HEK293 (cell line): ENCODE measurements around the gene PDXK.

Experiments
- CTCF ChIA-PET: fragments of 350-600 bp; formaldehyde crosslinking; extraction: SDS; loops from one replicate; lab custom pipeline; 2021; ENCODE audit warnings: antibody characterized with exemption; lab: Yijun Ruan, JAX
- POLR2A ChIA-PET: fragments of 300-600 bp; formaldehyde crosslinking; extraction: SDS; loops from one replicate; lab custom pipeline; 2020; ENCODE audit warnings: antibody characterized with exemption, inconsistent platforms; lab: Yijun Ruan, JAX
- H3K27ac ChIP-seq: fragments of 200-500 bp; sonication (Bioruptor generic); 2 replicates; pipeline ENCODE4 v1.5.1; 2014; ENCODE audit warnings: low read depth, low read length, control low read depth, inconsistent platforms; ENCODE audit errors: extremely low read depth
- H3K36me3 ChIP-seq, 2 experiments: fragments of 200-500 bp in 1 of 2; sonication (Bioruptor generic) in 1 of 2; 1 replicate in 1 of 2; 2 replicates in 1 of 2; pipeline ENCODE4 v1.5.1; 2014 to 2017; ENCODE audit warnings: inconsistent platforms in 2 of 2, low read length in 2 of 2; ENCODE audit not compliant: control insufficient read depth in 2 of 2, insufficient read depth in 1 of 2
- H3K4me1 ChIP-seq: fragments of 200-500 bp; sonication (Bioruptor generic); 2 replicates; pipeline ENCODE4 v1.5.1; 2014; ENCODE audit warnings: mild to moderate bottlenecking, low read length, inconsistent platforms; ENCODE audit not compliant: control insufficient read depth, insufficient read depth
- H3K4me3 ChIP-seq: 2 replicates; pipeline ENCODE4 v1.5.1; 2011; ENCODE audit warnings: low read depth, mild to moderate bottlenecking, control low read depth, low read length, moderate library complexity
- H3K9me3 ChIP-seq: fragments of 200-500 bp; sonication (Bioruptor generic); 2 replicates; pipeline ENCODE4 v1.5.1; 2014; ENCODE audit warnings: low read depth, low read length, inconsistent platforms; ENCODE audit not compliant: control insufficient read depth, insufficient read depth
- BCL11A ChIP-seq: fragments of 450-650 bp; formaldehyde crosslinking; IDR thresholded peaks from 2 replicates; pipeline ENCODE4 v1.5.1; 2016; ENCODE audit warnings: low read depth, missing biosample characterization, missing genetic modification characterization
- GLI4 ChIP-seq: fragments of 450-650 bp; formaldehyde crosslinking; IDR thresholded peaks from 2 replicates; pipeline ENCODE4 v1.5.1; 2016; ENCODE audit warnings: missing biosample characterization, missing genetic modification characterization
- HOXC10 ChIP-seq: sonication (generic); formaldehyde crosslinking; IDR thresholded peaks from 2 replicates; pipeline ENCODE4 v1.8.1; 2023; ENCODE audit warnings: mild to moderate bottlenecking, missing genetic modification reagents
- IKZF3 ChIP-seq: fragments of 450-650 bp; IDR thresholded peaks from 2 replicates; pipeline ENCODE4 v1.5.0; 2018; ENCODE audit warnings: missing biosample characterization, mild to moderate bottlenecking, missing genetic modification characterization, moderate library complexity
- INSM2 ChIP-seq: fragments of 450-650 bp; formaldehyde crosslinking; IDR thresholded peaks from 2 replicates; pipeline ENCODE4 v1.5.1; 2016; ENCODE audit warnings: missing biosample characterization, missing genetic modification characterization
- KLF16 ChIP-seq: fragments of 450-650 bp; formaldehyde crosslinking; IDR thresholded peaks from 2 replicates; pipeline ENCODE4 v1.5.1; 2017; ENCODE audit warnings: missing biosample characterization, missing genetic modification characterization
- RBAK ChIP-seq: fragments of 450-650 bp; formaldehyde crosslinking; IDR thresholded peaks from 2 replicates; pipeline ENCODE4 v1.5.1; 2016; ENCODE audit warnings: missing biosample characterization, missing genetic modification characterization
- REST ChIP-seq: fragments of 450-650 bp; formaldehyde crosslinking; IDR thresholded peaks from 2 replicates; pipeline ENCODE4 v1.5.1; 2016; ENCODE audit warnings: missing biosample characterization, missing genetic modification characterization
- SCRT2 ChIP-seq: fragments of 450-650 bp; formaldehyde crosslinking; IDR thresholded peaks from 2 replicates; pipeline ENCODE4 v1.5.1; 2016; ENCODE audit warnings: missing biosample characterization, missing genetic modification characterization
- ZBTB11 ChIP-seq: fragments of 450-650 bp; formaldehyde crosslinking; conservative IDR thresholded peaks from 2 replicates; pipeline ENCODE4 v1.5.1; 2016; ENCODE audit warnings: low read depth, missing biosample characterization, missing genetic modification characterization
- ZBTB6 ChIP-seq: fragments of 450-650 bp; formaldehyde crosslinking; IDR thresholded peaks from 2 replicates; pipeline ENCODE4 v1.5.1; 2017; ENCODE audit warnings: missing biosample characterization, missing genetic modification characterization
- ZIC2 ChIP-seq: fragments of 450-650 bp; formaldehyde crosslinking; IDR thresholded peaks from 2 replicates; pipeline ENCODE4 v1.5.1; 2016; ENCODE audit warnings: missing biosample characterization, missing genetic modification characterization
- ZNF239 ChIP-seq: fragments of 450-650 bp; formaldehyde crosslinking; IDR thresholded peaks from 2 replicates; pipeline ENCODE4 v1.5.1; 2016; ENCODE audit warnings: missing biosample characterization, missing genetic modification characterization
- ZNF366 ChIP-seq: fragments of 450-650 bp; formaldehyde crosslinking; conservative IDR thresholded peaks from 2 replicates; pipeline ENCODE4 v1.5.1; 2016; ENCODE audit warnings: missing biosample characterization, missing genetic modification characterization
- ZNF48 ChIP-seq: fragments of 450-650 bp; formaldehyde crosslinking; IDR thresholded peaks from 2 replicates; pipeline ENCODE4 v1.5.1; 2016; ENCODE audit warnings: missing biosample characterization, missing genetic modification characterization
- ZNF571 ChIP-seq: fragments of 450-650 bp; formaldehyde crosslinking; IDR thresholded peaks from 2 replicates; pipeline ENCODE4 v1.5.0; 2017; ENCODE audit warnings: missing biosample characterization, missing genetic modification characterization
- ZNF585B ChIP-seq: fragments of 450-650 bp; formaldehyde crosslinking; IDR thresholded peaks from 2 replicates; pipeline ENCODE4 v1.5.1; 2016; ENCODE audit warnings: missing biosample characterization, missing genetic modification characterization
- ZNF629 ChIP-seq: fragments of 450-650 bp; formaldehyde crosslinking; IDR thresholded peaks from 2 replicates; pipeline ENCODE4 v1.5.1; 2017; ENCODE audit warnings: missing biosample characterization, missing genetic modification characterization
- ZNF654 ChIP-seq: fragments of 450-650 bp; formaldehyde crosslinking; IDR thresholded peaks from 2 replicates; pipeline ENCODE4 v1.5.1; 2016; ENCODE audit warnings: low read depth, missing biosample characterization, missing genetic modification characterization
- ZNF704 ChIP-seq: fragments of 450-650 bp; formaldehyde crosslinking; IDR thresholded peaks from 2 replicates; pipeline ENCODE4 v1.5.1; 2016; ENCODE audit warnings: missing biosample characterization, missing genetic modification characterization

The PDXK gene

GRCh38 chr21:43759651-43760050 lies 40.7 kb downstream of the PDXK start (continued):
- TF ChIP-seq ZNF654 (tag by site-specific recombination) (no peak), ZNF366 (no peak), RBAK (no peak), INSM2 (tag by site-specific recombination) (no peak)

GRCh38 chr21:43760391-43760958 lies 41.5 kb downstream of the PDXK start:
- Histone ChIP-seq H3K27ac (no peak overlapping the region), H3K4me1 (no peaks in the 10 kb centered on the region), H3K9me3 (no peaks in the 10 kb centered on the region), H3K4me3 (no peak overlapping the region), H3K36me3 (peaks cover 0 to 69% of the 10 kb centered on the region in 2 experiments; a peak in 1 of 3 replicates)
- POLR2A ChIA-PET, result no interaction called here
- no peak for TF ChIP-seq ZNF704 (tag by site-specific recombination)
- TF ChIP-seq ZBTB11 (tag by site-specific recombination), result no peak
- TF ChIP-seq ZNF48 (tag by site-specific recombination), result no peak
- TF ChIP-seq KLF16 (tag by site-specific recombination), result no peak
- no peak for TF ChIP-seq ZNF629
- TF ChIP-seq ZNF239 (tag by site-specific recombination), result no peak
- TF ChIP-seq ZIC2, result peak; percentile 56
- TF ChIP-seq REST, result no peak
- TF ChIP-seq ZNF585B, result no peak
- CTCF ChIA-PET, result no interaction called here

GRCh38 chr21:43761886-43762285 lies 43.0 kb downstream of the PDXK start:
- no peak for TF ChIP-seq ZBTB6
- TF ChIP-seq GLI4 (tag by site-specific recombination), result no peak
- no peak for TF ChIP-seq BCL11A
- TF ChIP-seq HOXC10 (CRISPR knock-in tag), result no peak
- no peak for TF ChIP-seq IKZF3
- TF ChIP-seq ZNF571 (tag by site-specific recombination), result no peak
- peak; percentile 76 for TF ChIP-seq SCRT2
- no peak overlapping the region for H3K27ac ChIP-seq
- ChIA-PET CTCF (interaction anchor here (0.7 kb wide), 1 partner anchor 27 kb away, joined by 6 read pairs; no protein-coding TSS in a partner anchor), POLR2A (interaction anchor here (1.0 kb wide), 1 partner anchor 34 kb away, joined by 3 read pairs; no protein-coding TSS in a partner anchor)
- peaks cover 0 to 55% of the 10 kb centered on the region in 2 experiments; a peak in 1 of 3 replicates for H3K36me3 ChIP-seq
- H3K4me1 ChIP-seq, result no peaks in the 10 kb centered on the region
- H3K4me3 ChIP-seq, result no peak overlapping the region
- no peaks in the 10 kb centered on the region for H3K9me3 ChIP-seq
